Superior temporal gyrus (tissue), 1 donor: ENCODE results near the gene RPS15.
"Not testable (repeated sequence)": the region's sequence is repeated elsewhere in the genome, so short reads cannot be mapped to it uniquely, and the experiment has no call there.

Experiments used
- DNase-seq: peaks from one replicate; pipeline ENCODE4 v3.0.0-alpha.2; 2016; ENCODE audit errors: extremely low spot score

Gene RPS15

DNA sequence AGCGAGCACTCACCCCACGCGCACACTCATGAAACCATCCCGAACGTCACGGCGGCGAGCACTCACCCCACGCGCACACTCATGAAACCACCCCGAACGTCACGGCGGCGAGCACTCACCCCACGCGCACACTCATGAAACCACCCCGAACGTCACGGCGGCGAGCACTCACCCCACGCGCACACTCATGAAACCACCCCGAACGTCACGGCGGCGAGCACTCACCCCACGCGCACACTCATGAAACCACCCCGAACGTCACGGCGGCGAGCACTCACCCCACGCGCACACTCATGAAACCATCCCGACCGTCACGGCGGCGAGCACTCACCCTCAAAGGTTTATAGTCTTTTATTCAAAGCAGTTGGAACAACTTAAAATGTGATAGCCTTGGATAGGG lies 18.1 kb upstream of the RPS15 start:
- DNase-seq, result not testable (repeated sequence)

DNA sequence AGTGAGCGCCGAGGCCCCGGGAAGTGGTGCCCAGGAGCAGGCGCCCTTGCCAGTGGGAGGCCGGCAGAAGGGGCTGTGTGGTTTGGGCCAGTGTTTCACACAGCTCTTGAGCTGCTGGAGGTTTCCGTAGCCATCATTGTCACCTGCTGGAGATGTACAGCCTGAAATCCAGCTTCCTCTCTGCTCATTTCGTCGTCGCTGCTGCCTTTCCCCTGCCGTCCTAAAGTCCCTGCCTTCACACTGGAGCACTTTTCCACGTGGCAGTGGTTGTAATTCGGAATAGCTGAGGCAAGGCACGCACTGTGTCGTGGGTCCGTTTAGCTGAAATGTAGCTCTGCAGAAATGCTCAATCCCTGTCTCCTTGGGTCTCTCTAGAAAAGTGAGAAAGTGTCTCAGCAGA lies 17.6 kb upstream of the RPS15 start:
- DNase-seq, result no peak

DNA sequence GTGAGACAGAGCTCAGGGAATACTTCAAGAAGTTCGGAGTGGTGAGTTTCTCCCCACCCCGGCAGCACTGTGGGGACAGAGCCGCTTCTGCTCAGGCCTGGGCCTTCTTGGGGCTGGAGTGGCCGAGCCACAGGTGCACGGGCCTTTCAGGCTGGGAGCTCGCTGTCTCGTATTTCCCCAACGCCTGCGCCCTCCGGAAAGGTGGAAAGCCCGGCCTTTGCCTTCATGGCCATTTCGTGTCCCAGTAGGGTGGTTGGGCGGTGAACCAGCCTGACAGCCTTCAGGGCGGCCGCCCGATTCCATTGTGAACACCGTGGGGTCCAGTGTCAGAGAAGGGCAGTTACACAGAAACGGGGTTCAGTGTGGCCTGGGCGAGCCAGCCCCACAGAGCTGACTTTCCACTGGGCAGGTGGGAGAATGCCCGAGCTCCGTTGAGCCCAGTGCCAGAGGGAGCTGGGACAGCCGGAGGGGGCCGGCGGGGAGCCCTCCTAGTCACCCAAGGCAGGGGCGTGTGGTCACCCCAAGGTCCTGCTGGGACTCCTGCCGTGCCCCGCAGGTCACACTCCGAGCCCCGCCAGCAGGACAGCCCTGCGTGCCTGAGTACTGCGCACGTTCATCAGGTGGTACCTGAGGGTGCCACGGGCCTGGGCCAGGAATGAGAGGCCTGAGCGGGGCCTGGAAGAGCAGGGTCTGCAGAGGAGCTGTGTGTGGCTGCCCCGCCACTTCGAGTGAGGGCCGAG lies 16.8 kb upstream of the RPS15 start:
- DNase-seq, result no peak

DNA sequence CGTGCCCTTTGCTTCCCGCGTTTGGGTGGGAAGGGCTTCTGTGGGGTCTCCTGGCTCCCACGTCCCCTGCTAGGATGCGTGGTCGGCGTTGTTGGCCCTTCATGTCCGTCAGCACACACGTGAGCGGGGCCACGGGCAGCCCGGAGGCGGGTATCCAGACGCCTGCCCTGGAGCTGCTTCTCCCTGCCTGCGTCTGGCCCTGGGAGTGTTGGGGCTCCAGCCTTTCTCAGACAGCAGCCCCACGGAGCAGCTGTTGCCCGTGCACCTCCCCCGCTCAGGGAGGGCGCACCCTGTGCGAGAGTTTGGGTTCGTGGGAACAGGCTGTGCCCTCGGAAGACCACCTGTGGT lies 16.3 kb upstream of the RPS15 start:
- no peak for DNase-seq

DNA sequence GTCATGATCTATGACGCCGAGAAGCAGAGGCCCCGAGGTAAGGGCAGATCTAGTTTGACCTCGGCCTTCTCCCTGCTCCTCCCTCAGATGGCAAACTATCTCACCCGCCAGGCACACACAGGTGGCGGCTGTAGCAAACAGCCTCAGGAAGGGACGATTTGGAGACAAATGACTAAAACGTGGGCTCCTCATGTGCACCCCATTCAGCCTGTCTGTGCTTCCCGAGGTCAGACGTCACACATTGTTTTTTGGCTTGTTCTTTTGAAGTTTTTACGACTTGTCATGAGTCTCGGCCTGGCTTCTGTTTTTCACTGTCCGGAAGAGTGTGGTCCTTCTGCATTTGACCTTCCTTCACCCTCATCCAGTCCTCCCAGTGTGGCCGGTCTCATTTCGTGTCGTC lies 15.8 kb upstream of the RPS15 start:
- DNase-seq, result no peak

DNA sequence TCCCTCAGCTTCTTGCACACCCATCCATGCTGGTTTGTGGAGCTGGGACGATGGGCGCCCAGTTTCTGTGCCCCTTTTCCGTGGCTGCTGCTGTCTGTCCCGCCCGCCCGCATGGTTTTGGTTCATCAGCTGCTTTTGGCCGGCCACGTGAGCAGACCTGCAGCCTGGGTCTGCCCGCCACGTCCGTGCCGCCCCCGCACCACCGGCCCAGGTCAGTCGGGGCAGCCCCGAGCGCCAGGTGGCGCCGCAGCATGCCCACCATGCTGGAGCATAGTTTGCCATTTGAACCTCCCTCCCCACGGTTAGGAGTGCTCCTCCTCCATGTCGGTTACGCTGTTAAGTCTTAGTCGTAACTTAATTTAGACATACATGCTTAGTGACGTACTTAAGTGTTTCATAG lies 15.3 kb upstream of the RPS15 start:
- no peak for DNase-seq

DNA sequence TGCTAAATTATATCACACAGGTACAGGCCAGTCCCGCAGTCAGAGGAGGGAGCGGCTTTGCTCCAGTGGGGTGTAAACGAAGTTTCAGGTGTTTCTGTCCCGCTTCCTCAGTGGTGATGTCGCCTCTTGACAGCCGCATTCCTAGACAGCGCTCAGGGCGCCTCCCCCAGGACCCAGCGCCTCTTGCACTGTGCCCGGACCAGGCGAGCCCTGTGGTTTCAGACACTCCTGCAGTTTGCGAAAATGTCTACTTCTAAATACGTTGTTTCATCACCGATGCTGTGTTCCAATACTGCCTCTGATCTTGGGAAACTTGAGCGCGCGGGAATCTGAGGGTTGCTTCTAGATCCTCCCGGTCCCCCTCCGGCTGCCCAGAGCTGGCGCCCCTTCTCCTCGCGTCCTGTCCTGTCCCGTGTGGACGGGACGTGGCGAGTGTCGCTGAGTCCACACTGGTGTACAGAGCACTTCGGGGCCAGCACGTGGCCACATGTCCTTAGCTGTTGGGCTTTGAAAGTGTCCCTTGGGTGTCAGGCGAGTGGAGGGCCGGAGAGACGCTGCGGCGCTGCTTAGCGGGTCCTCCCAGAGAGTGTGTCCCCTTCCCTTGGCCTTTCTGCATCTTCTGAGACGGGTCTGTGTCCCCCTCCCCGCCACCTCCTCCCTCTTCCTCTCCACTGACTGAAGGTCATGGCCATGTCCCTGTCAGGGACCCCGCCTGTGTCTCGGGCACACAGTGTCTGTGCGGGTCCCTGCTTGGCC lies 14.6 kb upstream of the RPS15 start:
- no peak for DNase-seq

DNA sequence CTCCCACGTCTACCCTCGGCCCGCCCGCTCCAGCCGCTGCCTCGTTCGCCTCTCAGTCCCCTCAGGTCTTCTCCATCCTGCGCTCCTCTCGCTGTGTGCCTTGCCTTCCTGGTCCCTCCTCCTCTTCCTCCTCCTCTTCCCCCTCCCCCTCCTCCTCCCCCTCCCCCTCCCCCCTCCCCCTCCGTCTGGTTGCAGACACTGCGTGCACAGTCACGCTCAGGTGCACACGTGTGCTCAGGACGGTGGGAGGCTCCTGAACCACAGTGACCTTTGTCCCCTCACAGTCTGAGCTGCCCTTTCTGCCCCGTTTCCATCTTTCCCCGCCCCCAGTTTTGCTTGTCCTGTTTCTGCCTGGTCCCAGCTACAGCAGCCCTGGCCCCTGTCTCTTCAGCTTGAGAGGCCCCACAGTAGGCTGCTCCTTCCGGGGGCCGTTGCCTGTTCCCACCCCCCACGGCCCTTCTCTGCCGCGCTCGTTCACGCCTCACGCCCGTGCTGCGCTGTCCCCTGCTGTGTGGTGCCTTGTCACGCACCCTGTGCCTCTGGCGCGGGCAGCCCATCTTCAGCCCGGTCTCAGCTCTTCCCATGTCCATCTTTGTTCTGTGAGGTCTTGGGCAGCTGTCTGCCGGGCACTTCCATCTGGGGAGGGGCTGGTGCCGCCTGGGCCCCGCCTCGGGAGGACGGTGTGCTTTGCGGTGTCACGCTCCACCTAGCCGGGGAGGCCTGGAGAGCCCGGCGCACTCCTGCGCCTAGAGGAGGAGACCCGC lies 13.8 kb upstream of the RPS15 start:
- no peak for DNase-seq

DNA sequence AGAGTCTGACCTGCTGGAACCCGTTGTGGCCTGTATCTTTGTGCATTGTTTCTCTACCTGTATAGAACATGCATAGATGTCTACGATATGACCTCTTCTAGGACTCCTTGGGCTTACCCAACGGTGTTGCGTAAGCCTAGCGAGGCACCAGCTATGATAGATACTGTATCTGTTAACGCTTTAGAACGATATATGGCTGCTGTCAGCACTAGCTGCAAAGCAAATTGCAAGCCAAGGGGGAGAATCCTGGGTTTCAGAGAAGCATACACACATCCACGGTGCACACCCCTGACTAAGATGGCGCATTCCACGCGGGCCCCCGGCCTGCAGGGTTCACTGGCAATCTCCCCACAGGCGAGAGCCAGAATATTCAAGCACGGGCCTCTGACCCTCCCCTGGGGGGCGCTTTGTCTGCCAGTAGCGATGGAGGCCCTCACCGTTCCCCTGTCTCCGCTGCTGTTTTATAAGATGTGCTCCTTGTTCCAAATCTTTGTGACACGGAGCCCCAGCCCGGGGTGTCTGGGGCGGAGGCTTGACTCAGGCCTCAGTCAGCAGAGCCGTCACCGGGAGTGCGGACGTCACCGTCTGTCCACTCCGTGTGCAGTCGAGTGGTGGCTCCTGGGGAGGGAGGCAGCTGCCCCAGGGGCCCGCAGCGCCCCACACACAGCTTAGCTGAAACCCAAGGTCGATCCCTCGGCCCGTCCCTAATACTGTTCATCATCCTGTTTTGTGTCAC lies 12.9 kb upstream of the RPS15 start:
- no peak for DNase-seq

DNA sequence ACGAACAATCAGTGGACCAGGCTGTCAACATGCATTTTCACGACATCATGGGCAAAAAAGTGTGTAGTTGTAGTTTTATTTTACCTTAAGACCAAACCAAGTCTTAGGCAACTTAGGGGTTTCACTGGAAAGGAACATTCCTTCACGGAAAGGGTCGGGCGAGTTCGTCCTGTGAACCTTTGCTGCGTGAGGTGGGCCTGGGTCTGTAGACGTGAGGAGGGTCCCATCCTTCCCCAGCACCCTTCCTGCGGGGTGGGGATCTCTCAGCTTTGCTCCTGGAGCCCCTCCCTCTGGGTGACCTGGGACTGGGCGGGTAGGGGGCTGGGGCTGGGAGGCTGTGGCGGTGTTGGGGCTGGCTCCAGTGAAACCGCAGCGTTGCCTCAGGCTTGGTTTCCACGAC lies 12.3 kb upstream of the RPS15 start:
- no peak for DNase-seq

DNA sequence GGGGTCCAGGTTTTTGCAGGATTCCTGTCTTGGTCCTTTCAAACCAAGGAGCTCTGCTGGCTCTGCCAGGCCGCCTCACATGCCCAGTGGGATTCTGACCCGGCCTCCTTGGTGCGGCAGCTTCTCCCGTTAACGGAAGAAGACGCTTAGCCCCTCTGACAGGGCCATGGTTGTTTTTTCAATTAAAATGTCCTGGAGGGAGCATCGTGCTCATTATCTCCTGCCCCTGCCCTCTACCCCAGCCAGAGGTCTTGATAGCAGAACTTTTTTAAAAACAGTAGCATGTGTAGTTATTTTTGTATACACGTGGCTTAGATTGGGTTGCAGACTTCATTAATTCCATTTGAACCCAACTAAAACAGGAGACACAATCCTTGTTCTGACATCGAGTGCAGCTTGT lies 11.5 kb upstream of the RPS15 start:
- DNase-seq, result no peak

DNA sequence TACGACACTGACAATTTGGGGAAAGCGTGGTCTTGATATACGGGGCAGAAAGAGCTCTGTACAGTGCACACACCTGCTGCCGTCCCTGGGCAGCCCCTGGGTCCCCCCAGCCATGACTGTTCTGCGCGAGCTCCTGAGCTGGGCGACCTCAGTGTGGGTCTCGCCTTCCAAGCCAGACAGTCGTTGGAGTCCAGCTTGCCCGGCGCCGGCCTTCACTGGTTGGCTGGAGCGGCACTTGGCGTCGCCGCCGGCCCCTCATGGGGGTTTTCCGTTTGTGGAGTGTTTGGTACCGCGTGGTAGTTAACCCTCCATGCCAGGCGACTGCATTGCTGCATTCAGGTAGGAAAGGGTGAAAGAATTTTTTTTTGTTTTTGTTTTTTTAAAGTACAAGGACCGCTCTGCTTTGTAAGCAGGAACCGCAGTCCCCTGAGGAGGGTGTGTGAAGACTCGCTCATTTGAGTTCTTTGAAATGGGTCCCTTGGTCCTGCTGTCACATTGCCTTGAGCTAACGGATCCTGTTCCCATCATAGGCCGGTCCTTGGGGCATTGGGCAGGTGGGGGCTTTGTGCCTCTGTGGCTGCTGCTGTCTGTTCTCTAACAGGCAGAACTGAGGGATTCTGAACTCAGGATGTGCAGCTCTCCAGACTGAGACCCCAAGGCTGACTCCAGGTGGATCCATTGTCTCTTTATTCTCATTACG lies 10.8 kb upstream of the RPS15 start:
- no peak for DNase-seq

DNA sequence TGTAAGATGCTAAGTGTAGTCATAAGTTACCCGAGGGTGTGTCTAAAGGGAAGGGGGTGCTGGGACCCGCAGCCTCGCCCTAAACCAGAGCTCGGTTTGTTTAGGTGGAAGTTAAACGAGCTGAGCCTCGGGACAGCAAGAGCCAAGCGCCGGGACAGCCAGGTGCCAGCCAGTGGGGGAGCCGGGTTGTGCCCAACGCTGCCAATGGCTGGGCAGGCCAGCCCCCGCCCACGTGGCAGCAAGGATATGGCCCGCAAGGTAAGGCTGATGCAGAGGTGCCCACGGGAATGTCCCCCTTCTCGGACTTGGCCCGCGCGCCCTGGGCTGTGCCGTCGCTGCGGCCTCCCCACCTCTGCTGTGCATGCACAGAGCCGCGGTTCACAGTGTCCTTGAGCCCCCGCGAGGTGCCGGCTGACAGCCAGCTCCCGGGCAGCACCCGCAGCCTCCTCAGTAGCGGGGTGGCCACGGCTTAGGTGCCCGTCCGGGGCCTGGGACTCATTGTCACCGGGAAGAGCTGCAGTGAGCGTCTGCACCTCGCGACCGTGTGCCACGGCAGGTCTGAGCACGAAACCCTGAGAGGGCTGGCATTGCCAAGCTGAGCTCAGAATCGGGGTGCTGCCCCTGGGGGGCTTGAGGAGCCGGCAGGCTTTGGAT lies 9.3 kb upstream of the RPS15 start:
- DNase-seq, result no peak

DNA sequence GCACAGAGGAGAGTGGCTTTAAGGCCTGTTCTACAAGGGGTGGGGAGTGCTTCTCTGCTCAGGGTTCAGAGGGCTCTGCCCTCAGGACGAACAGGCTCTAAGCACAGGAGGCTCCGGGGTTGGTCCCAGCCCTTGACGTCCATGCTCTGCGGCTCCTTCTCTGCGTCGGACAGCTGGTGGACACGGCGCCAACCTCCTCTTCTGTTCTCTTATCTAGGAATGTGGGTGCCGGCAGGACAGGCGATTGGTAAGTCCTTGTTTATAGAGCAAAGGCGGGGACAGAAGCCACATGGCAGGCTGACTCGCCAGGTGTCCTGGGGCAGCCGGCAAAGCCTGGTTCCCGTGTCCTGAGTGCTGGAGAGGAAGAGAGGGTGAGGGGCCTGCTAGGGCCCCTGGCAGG lies 8.4 kb upstream of the RPS15 start:
- DNase-seq, result no peak

DNA sequence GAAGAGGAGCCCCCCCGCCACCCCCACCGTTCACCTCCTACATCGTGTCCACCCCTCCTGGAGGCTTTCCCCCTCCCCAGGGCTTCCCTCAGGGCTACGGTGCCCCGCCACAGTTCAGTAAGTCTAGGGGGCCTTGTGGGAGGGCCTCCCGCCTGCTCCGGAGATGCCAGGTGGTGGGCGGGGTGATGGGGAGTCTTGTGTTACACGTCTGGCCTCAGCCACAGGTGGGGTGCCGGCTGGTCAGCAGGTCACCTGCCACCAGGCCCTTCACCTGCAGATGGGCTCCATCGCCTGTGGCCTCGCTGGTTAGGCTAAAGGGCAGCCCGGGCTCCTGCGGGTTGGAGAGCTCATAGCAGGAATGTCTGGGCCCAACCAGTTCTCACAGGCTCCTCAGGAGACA lies 8.0 kb upstream of the RPS15 start:
- no peak for DNase-seq

DNA sequence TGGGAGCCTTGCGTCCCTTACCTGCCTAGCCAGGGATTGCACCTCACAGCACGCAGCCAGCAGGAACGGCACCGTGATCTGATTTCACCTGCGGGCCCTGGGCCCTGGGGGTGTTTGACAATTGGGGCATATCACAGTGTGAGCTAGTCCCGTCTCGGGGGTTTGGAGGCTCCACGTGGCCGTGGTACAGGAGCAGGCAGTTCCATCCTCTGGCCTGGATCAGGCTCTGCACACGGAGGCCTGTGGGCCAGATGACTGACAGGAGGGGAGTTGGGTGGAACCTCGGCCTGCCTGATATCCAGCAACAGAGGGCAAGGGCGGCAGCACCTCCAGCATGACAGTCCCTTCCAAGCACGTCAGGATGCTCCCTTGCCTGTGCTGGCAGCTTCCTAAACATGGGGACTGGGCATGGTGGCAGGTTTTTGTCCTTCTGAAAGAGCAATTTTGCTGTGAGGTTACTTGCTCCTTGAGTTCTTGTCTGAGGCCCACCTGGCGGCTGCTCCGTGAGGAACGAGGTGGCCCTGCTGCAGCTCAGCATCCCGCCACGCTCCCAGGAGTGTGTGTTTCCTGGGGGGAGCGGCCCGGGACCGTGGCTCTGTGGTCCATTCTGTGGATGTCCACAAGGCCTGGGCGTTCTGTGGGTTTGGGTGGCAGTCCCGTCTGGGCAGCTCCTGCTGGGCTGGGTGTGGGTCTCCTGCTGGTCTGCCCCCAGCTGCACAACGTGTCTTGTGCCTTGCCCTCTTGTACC lies 6.3 kb upstream of the RPS15 start:
- no peak for DNase-seq

DNA sequence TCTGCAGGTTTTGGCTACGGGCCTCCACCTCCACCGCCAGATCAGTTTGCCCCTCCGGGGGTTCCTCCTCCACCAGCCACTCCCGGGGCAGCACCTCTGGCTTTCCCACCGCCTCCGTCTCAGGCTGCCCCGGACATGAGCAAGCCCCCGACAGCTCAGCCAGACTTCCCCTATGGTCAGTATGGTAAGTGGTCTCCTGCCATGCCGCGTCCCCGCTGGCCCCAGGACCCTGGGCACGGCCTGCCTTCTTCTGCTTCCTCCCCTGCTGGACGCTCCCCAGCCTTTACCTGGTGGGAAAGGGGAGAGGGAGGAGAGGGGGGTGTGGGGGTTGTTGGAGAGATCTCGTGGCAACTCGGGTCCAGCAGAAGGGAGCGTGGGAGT lies 5.7 kb upstream of the RPS15 start:
- no peak for DNase-seq

DNA sequence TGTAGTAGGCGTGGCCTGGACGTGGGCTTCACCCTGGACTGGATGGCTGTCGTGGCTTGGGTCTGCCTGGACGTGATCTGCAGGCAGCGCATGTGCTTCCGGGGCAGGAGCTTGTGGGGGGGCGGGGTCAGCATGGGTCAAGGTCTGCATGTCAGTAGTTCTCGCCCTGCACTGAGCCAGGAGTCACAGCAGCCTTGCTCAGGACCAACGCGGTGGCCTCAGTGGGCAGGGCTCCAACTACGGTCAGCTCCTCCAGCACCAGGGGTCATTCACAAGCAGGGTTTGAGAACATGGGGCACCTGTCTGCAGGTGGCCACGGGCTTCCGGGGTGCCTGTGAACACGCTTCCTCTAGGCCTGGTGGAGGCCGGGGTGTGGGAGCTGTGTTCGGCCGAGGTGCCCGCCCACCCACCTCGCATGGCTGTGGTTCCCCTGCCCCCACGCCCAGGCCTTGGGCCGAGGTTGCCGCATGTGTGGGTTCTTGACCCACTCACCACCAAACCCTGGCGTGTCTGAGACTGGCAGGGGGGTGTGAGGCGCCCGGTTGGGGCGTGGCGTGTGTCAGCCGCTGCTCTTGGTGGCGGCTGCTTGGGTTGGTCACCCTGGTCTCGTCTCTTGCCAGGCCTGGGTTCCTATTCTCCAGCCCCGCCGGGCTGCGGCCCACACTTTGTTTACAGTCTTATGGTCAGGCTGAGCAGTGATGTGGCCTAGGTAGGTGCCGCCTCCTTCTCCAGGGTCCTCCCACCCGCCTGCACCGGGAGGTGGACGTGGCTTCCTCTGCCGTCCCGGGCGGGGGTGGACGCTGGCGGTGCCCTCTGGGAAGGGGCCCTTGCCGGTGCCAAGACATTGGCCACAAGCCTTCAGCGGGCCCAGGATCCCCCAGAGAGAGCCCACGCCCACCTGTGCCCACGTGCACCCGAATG lies 4.8 kb upstream of the RPS15 start:
- no peak for DNase-seq

DNA sequence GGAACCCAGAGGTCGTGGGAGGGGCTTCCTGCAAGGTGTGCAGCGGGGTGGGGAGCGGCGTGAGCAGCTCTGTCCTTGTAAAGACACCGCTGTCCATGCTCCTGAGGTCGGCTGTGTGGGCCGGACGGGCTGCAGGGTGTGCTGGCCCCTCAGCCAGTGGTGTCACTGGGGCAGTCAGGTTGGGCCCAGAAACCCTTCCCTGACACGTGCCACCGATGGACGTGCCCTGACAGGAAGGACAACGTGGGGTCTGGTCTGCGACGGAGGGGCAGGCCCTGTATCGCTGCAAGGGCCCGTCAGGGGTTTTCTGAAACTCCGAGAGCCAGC lies 4.2 kb upstream of the RPS15 start:
- DNase-seq, result no peak
